Activated naive CD8-positive, alpha-beta T cell (primary cell): ENCODE results near the gene ABCC1.
"Not testable (repeated sequence)": the region's sequence is repeated elsewhere in the genome, so short reads cannot be mapped to it uniquely, and the experiment has no call there.

Source experiments
- H3K27ac Mint-ChIP-seq: one replicate; pipeline ENCODE4 v1.8.0; 2021; ENCODE audit warnings: mixed read lengths
- H3K27me3 Mint-ChIP-seq: one replicate; pipeline ENCODE4 v1.8.0; 2021; ENCODE audit warnings: mixed read lengths
- H3K36me3 Mint-ChIP-seq: one replicate; pipeline ENCODE4 v1.8.0; 2021; ENCODE audit warnings: mixed read lengths
- H3K4me1 Mint-ChIP-seq: one replicate; pipeline ENCODE4 v1.8.0; 2021; ENCODE audit warnings: low read depth, mixed read lengths
- H3K4me3 Mint-ChIP-seq: one replicate; pipeline ENCODE4 v1.8.0; 2021; ENCODE audit warnings: mild to moderate bottlenecking, mixed read lengths
- H3K9me3 Mint-ChIP-seq: one replicate; pipeline ENCODE4 v1.8.0; 2021; ENCODE audit warnings: low read depth, mixed read lengths

ABCC1 gene

DNA sequence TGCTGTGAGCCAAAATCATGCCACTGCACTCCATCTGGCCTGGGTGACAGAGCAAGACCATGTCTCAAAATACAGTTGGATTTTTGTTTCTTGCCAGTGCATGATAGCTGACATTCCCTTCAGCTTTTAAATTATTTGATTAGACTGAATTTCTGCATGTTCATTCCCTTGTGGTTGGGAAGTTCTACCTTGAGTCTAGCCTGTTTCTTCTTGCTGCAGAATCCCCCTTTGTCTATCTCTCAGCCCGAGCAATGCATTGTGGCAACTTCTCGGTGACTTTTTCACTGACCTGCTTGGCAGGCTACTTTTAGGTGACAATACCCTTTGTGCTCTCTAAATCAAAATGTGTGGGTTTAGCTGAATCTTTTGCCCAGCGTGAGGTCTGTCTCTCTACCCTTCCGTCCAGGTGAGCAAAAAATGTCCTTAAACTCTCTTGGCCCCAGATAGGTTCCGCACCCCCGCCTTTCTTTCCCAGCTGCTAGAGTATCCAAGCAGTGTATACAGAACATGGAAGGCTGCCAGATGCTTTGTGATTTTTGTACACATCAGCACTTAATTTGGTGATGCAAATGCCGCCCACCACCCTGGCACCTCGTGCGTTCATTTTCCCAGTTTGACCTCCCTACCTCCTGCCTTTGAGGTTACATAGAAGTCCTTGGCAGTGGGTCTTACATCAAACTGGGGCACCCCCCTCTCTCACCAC is 143.7 kb downstream of the ABCC1 start:
- Mint-ChIP-seq H3K4me1 (no peaks in the 10 kb centered on the region), H3K36me3 (peaks cover 10% of the 10 kb centered on the region), H3K27ac (no peak overlapping the region), H3K27me3 (no peaks in the 10 kb centered on the region), H3K4me3 (no peak overlapping the region), H3K9me3 (no peaks in the 10 kb centered on the region)

DNA sequence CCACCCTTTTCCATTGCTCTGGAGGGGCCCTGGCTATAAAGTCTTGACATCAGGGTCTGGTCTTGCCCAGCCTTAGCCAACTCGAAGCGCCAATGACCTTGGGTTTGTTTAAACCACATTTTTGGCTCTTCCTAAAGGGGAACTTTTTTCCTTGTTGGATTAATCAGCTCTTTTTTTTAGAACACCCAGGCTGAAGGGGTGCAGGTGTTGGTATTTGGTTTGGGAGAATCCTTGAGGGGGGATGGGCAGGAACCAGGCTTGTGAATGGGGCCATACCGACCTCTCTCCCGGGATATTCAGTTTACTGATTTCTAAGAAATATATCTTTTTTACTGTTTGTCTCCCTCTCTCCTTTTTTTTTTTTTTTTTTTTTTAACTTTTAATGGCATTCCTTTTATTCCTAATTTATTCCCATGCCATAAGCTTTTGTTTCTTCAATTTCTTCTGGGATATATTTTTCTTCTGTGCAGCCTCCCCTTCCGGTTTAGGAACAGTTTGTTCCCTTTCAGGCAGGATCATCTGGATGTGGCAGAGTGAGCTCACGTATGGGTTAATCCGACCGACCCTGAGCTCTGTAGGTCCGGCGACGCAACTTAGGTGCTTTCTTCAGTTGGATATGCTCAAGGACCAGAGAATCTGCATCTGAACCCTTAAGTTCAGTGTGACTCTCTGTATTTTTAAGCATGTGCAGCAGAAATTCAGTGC is 144.4 kb downstream of the ABCC1 start:
- H3K4me3 Mint-ChIP-seq: no peak overlapping the region
- no peaks in the 10 kb centered on the region for H3K4me1 Mint-ChIP-seq
- H3K36me3 Mint-ChIP-seq: peaks cover 10% of the 10 kb centered on the region
- no peak overlapping the region for H3K27ac Mint-ChIP-seq
- H3K9me3 Mint-ChIP-seq: no peaks in the 10 kb centered on the region
- no peaks in the 10 kb centered on the region for H3K27me3 Mint-ChIP-seq

DNA sequence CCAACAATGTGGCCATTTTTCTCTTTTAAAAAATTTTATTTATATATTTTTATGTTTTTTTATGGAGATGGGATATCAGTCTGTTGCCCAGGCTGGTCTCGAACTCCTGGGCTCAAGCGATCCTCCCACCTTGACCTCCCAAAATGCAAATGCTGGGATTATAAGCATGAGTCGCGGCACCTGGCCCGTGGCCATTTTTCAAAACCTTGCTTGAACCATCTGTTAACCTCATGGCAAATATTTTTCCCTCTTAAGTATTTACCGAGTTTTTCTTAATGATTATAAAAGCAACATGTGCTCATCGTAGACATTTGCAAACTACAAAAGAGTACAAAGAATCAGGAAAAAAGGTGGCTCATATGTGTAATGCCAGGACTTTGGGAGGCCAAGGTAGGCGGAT is 146.2 kb downstream of the ABCC1 start:
- no peak overlapping the region for H3K4me3 Mint-ChIP-seq
- H3K9me3 Mint-ChIP-seq: no peaks in the 10 kb centered on the region
- H3K27me3 Mint-ChIP-seq: no peaks in the 10 kb centered on the region
- H3K4me1 Mint-ChIP-seq: no peaks in the 10 kb centered on the region
- H3K36me3 Mint-ChIP-seq: peaks cover 3% of the 10 kb centered on the region
- H3K27ac Mint-ChIP-seq: no peak overlapping the region

DNA sequence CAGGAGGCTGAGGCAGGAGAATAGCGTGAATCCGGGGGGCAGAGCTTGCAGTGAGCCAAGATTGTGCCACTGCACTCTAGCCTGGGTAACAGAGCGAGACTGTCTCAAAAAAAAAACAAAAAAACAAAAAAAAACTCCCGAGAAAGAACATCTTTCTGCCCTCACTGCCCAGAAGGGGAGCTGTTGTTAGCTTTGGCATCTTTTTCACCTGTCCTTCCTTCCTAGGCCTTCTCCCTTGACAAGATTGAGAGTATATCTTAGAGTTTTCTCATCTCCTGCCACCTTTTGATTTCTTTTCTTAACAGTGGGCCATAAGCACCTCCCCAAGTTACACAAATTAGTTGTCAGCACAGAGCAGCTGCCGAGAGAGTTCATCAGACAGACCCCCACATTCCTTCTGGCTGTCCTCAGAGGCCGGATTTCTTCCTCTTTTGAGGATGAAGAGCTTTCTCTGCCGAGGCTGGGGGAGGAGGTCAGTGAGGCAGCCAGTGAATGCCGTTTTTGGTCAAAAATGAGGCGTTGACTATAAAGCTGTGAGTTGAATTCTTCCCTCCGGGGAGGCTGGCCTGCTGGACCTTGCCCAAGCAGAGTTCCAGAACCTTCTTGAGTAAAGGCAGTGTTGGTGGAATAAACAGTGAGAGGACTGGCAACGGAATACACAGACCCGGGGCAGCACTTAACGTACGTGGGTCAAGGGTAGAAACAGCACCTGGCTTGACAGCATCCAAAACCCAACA is 146.9 kb downstream of the ABCC1 start:
- Mint-ChIP-seq H3K27ac (no peak overlapping the region), H3K4me3 (no peak overlapping the region), H3K36me3 (peaks cover 3% of the 10 kb centered on the region), H3K27me3 (no peaks in the 10 kb centered on the region), H3K9me3 (no peaks in the 10 kb centered on the region), H3K4me1 (no peaks in the 10 kb centered on the region)

DNA sequence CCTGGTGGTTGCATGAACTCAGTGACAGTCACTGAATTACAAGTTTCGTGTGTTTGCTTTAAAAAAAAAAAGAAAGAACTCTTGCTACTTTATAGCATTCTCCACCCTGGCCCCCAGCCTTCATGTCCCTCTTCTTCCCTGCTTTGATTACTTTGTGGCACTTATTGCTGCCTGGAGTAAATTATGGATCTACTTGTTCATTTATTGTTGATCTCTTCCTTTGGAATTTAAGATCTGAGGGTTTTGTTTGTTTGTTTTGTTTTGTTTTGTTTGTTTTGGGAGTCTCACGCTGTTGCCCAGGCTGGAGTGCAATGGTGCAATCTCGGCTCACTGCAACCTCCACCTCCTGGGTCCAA is 147.4 kb downstream of the ABCC1 start:
- H3K4me3 Mint-ChIP-seq: no peak overlapping the region
- H3K9me3 Mint-ChIP-seq: no peaks in the 10 kb centered on the region
- no peaks in the 10 kb centered on the region for H3K4me1 Mint-ChIP-seq
- H3K27me3 Mint-ChIP-seq: no peaks in the 10 kb centered on the region
- peaks cover 5% of the 10 kb centered on the region for H3K36me3 Mint-ChIP-seq
- no peak overlapping the region for H3K27ac Mint-ChIP-seq

DNA sequence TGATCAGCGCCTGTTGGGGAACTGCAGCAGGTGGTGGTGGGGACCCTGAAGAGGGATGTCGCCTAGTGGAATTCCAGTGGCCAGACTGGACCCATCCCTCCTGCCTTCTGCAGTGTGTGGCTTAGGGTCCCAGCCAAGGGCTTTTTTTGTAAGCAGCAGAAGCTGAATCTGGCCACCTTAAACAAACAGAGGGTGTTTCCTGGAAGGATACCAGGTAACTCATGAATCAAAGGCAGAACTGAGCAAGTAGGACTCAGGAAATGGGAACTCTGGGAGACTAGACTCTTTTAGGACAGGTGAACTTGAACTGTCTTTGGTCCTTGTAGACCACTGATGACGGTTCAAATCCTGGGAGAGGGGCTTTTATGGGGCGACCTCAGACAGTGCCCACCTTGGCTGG is 149.9 kb downstream of the ABCC1 start:
- H3K9me3 Mint-ChIP-seq: no peaks in the 10 kb centered on the region
- no peak overlapping the region for H3K27ac Mint-ChIP-seq
- H3K36me3 Mint-ChIP-seq: peaks cover 5% of the 10 kb centered on the region
- H3K4me1 Mint-ChIP-seq: no peaks in the 10 kb centered on the region
- H3K4me3 Mint-ChIP-seq: no peak overlapping the region
- H3K27me3 Mint-ChIP-seq: no peaks in the 10 kb centered on the region

DNA sequence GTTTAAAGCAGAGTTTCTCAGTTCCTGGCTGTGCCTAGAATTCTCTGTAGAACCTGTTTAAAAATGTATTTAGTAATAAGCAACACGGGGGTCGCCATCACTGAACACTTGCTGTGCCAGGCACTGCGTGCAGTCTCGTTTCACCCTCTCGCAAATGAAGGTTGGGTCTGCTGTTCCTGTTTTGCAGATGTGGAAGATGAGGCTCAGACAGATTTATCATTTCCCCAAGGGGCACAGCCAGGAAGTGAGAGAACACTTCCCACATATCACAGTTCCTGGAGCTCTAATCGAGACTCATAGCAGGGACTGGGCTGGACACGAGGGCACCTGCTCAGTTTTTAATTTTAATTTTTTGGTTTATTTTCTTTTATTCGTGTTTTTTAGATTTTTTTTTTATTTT is 151.2 kb downstream of the ABCC1 start:
- Mint-ChIP-seq H3K27ac (no peak overlapping the region), H3K36me3 (peaks cover 5% of the 10 kb centered on the region), H3K9me3 (no peaks in the 10 kb centered on the region), H3K4me1 (no peaks in the 10 kb centered on the region), H3K4me3 (no peak overlapping the region), H3K27me3 (no peaks in the 10 kb centered on the region)

DNA sequence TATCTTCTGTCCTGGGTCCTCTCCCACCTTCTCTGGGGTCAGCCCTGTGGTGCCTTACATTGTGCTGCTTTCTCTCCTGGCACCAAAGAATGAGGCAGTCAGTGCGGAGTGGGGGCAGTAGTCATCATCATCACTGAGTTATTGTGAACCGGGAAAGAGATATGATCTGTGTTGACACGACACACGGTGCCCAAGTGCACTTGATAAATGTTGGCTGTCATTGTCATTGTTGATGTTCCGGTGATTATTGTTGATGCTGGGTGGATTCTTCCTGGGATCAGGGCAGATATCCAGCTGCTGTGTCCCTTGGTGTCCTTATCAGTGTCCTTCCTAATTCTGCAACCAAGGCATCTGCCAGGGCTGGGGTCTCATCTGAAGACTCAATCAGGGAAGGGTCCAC is 152.2 kb downstream of the ABCC1 start:
- no peaks in the 10 kb centered on the region for H3K4me1 Mint-ChIP-seq
- H3K9me3 Mint-ChIP-seq: no peaks in the 10 kb centered on the region
- no peak overlapping the region for H3K27ac Mint-ChIP-seq
- H3K27me3 Mint-ChIP-seq: no peaks in the 10 kb centered on the region
- peaks cover 5% of the 10 kb centered on the region for H3K36me3 Mint-ChIP-seq
- no peak overlapping the region for H3K4me3 Mint-ChIP-seq

DNA sequence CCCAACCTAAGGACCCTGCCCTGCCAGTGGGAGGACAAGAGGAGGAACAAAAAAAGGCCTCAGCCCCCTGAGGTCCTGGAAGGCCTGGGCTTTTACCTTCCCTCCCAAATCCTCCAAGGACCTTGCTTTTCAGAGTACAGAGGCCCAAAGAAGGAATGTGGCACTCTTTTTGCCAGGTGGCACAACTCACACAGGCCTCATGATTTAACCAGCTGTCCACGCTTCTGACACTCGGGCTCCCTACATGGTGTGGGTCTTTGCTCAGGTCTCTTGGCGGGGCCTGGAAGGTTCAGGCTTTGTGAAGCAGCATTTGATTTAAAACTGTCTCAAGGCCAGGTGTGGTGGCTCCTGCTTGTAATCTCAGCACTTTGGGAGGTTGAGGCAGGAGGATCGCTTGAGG is 153.3 kb downstream of the ABCC1 start:
- Mint-ChIP-seq H3K4me3 (no peak overlapping the region), H3K36me3 (peaks cover 5% of the 10 kb centered on the region), H3K27me3 (no peaks in the 10 kb centered on the region), H3K4me1 (no peaks in the 10 kb centered on the region), H3K9me3 (no peaks in the 10 kb centered on the region), H3K27ac (no peak overlapping the region)

DNA sequence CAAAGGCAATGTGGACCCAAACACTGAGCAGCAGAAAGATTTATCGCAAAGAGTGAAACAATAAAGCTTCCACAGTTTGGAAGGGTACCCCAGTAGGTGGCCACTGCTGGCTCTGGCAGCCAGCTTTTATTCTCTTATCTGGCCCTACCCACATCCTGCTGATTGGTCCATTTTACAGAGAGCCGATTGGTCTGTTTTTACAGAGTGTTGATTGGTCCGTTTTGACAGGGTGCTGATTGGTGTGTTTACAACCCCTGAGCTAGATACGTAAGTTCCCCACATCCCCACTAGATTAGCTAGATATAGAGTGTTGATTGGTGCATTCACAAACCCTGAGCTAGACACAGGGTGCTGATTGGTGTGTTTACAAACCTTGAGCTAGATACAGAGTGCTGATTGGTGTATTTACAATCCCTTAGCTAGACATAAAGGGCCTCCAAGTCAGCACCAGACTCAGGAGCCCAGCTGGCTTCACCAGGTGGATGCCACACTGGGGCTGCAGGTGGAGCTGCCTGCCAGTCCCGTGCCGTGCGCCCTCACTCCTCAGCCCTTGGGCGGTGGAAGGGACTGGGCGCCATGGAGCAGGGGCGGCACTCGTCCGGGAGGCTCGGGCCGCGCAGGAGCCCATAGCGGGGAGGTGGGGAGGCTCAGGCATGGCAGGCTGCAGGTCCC is 154.9 kb downstream of the ABCC1 start:
- H3K36me3 Mint-ChIP-seq, H3K27ac Mint-ChIP-seq, H3K4me1 Mint-ChIP-seq, H3K27me3 Mint-ChIP-seq, H3K9me3 Mint-ChIP-seq, H3K4me3 Mint-ChIP-seq: not testable (repeated sequence)

DNA sequence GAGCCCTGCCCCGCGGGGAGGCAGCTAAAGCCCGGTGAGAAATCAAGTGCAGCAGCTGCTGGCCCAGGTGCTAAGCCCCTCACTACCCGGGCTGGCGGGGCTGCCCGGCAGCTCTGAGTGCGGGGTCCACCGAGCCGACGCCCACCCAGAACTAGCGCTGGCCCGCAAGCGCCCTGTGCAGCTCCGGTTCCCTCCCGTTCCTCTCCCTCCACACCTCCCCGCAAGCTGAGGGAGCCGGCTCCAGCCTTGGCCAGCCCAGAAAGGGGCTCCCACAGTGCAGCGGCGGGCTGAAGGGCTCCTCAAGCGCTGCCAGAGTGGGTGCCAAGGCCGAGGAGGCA is 155.4 kb downstream of the ABCC1 start:
- not testable (repeated sequence) for H3K9me3 Mint-ChIP-seq, H3K4me3 Mint-ChIP-seq, H3K4me1 Mint-ChIP-seq, H3K27me3 Mint-ChIP-seq, H3K27ac Mint-ChIP-seq, H3K36me3 Mint-ChIP-seq

DNA sequence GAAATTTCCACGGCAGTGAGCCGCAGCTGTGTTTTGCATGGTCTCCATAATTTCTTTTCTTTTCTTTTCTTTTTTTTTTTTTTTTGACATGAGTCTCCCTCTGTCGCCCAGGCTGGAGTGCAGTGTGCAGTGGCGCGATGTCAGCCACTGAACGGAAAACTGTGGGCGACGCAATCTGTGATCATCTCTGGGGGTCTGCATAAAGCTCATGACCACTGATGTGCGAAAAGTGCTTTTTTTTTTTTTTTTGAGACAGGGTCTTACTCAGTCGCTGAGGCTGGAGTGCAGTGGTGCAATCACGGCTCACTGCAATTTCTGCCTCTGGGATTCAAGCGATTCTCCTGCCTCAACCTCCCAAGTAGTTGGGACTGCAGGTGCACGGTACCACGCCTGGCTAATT is 156.2 kb downstream of the ABCC1 start:
- Mint-ChIP-seq H3K27me3 (no peaks in the 10 kb centered on the region), H3K4me1 (no peaks in the 10 kb centered on the region), H3K4me3 (no peak overlapping the region), H3K9me3 (no peaks in the 10 kb centered on the region), H3K27ac (no peak overlapping the region), H3K36me3 (peaks cover 5% of the 10 kb centered on the region)

DNA sequence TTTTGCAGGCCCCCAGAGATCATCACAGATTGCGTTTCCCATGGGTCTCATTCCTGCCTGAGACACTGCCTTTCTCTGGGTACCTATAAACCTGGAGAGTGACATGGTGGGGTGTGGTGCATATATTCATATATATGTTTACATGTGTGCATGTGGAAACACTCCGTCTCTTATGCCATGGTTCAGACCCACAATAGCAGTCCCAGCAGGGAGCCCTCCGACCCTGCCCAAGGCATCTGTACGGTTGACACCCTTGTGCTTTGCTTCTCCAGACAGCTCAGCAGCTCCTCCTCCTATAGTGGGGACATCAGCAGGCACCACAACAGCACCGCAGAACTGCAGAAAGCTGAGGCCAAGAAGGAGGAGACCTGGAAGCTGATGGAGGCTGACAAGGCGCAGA is 157.1 kb downstream of the ABCC1 start:
- Mint-ChIP-seq H3K4me1 (no peaks in the 10 kb centered on the region), H3K27me3 (no peaks in the 10 kb centered on the region), H3K4me3 (no peak overlapping the region), H3K27ac (no peak overlapping the region), H3K9me3 (no peaks in the 10 kb centered on the region), H3K36me3 (peaks cover 5% of the 10 kb centered on the region)

DNA sequence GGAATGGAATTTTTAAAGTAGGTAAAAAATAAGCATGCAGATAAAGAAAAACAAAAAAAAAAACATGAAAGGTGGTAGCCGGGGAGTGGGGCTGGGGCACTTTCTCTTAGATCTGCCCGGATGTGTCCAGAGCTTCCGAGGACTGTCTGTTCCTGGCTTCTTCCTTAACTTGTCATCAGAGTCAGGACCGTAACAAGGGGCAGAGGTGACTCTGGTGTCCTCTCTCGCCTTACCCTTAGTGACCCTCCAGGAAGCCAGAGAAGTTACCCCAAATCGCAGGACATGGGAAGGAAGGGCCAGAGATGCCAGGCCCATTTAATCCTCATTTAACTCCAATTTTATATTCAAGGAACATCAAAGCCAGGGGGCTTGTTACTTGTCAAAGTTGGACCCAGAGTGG is 158.4 kb downstream of the ABCC1 start:
- Mint-ChIP-seq H3K4me1 (no peaks in the 10 kb centered on the region), H3K36me3 (peaks cover 9% of the 10 kb centered on the region), H3K4me3 (no peak overlapping the region), H3K27ac (no peak overlapping the region), H3K27me3 (no peaks in the 10 kb centered on the region), H3K9me3 (no peaks in the 10 kb centered on the region)

DNA sequence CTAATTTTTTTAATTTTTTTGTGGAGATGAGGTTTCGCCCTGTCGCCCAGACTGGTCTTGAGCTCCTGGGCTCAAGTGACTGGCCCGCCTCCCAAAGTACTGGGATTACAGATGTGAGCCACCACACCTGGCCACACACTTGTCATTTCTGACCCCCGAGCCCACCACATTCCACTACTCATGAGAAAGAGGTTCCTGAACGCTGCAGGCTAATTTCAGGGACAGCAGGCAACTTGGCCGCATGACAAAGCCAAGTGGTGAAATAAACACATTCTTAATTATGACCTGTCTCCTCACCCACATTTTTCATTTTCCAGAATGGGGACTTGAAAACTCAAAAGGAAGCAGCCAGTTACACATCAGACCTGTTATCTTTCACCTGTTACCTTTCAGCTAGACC is 159.3 kb downstream of the ABCC1 start:
- peaks cover 10% of the 10 kb centered on the region for H3K36me3 Mint-ChIP-seq
- no peaks in the 10 kb centered on the region for H3K27me3 Mint-ChIP-seq
- H3K9me3 Mint-ChIP-seq: no peaks in the 10 kb centered on the region
- no peaks in the 10 kb centered on the region for H3K4me1 Mint-ChIP-seq
- no peak overlapping the region for H3K4me3 Mint-ChIP-seq
- no peak overlapping the region for H3K27ac Mint-ChIP-seq
